Stomach smooth muscle (tissue), 2 donors: ENCODE results near the gene KLK11.

Source experiments
- H3K27ac ChIP-seq: one replicate; pipeline ENCODE4 v1.7.0; 2013; ENCODE audit warnings: mild to moderate bottlenecking, low read length, inconsistent platforms
- H3K27me3 ChIP-seq, 2 donors: one replicate each; pipeline ENCODE4 v1.7.0; 2013; ENCODE audit warnings: low read length in 2 of 2; ENCODE audit not compliant: insufficient read depth in 2 of 2, control insufficient read depth in 1 of 2
- H3K36me3 ChIP-seq, 2 donors: one replicate each; pipeline ENCODE4 v1.7.0; 2013; ENCODE audit warnings: low read length in 2 of 2; ENCODE audit not compliant: control insufficient read depth in 2 of 2, insufficient read depth in 2 of 2
- H3K4me1 ChIP-seq: one replicate; pipeline ENCODE4 v1.7.0; 2013; ENCODE audit warnings: low read length; ENCODE audit not compliant: control insufficient read depth, insufficient read depth
- H3K4me3 ChIP-seq, 2 donors: one replicate each; pipeline ENCODE4 v1.7.0; 2013; ENCODE audit warnings: low read length in 2 of 2
- H3K9ac ChIP-seq, 2 donors: one replicate each; pipeline ENCODE4 v1.7.0; 2013; ENCODE audit warnings: low read length in 2 of 2, mild to moderate bottlenecking in 1 of 2
- H3K9me3 ChIP-seq, 2 donors: one replicate each; pipeline ENCODE4 v1.7.0; 2013; ENCODE audit warnings: low read length in 2 of 2; ENCODE audit not compliant: control insufficient read depth in 2 of 2
- donor health status: healthy.
- donor health status: Pancreatic carcinoma.

The KLK11 gene

GRCh38 chr19:51018745-51019543 lies 7.5 kb downstream of the KLK11 start:
- H3K9me3 ChIP-seq = no peaks in the 10 kb centered on the region
- H3K4me1 ChIP-seq = peaks cover 3% of the 10 kb centered on the region
- H3K27ac ChIP-seq = no peak overlapping the region
- H3K9ac ChIP-seq = no peak overlapping the region
- no peaks in the 10 kb centered on the region for H3K36me3 ChIP-seq
- peak overlapping the region in 1 of 2 donors; percentile 22 for H3K4me3 ChIP-seq
- peaks cover 41% of the 10 kb centered on the region in 2 donors for H3K27me3 ChIP-seq

GRCh38 chr19:51016798-51017683 lies 9.4 kb downstream of the KLK11 start:
- H3K27me3 ChIP-seq = peaks cover 38 to 39% of the 10 kb centered on the region in 2 donors
- H3K36me3 ChIP-seq = no peaks in the 10 kb centered on the region
- H3K4me1 ChIP-seq = peaks cover 3% of the 10 kb centered on the region
- H3K27ac ChIP-seq = no peak overlapping the region
- H3K9ac ChIP-seq = no peak overlapping the region
- no peaks in the 10 kb centered on the region for H3K9me3 ChIP-seq
- peak overlapping the region in 1 of 2 donors; percentile 35 for H3K4me3 ChIP-seq

- Histone ChIP-seq H3K9ac (no peak overlapping the region), H3K4me1 (peaks cover 3% of the 10 kb centered on the region), H3K9me3 (no peaks in the 10 kb centered on the region), H3K36me3 (no peaks in the 10 kb centered on the region), H3K27me3 (peaks cover 39 to 40% of the 10 kb centered on the region in 2 donors), H3K4me3 (no peak overlapping the region), H3K27ac (no peak overlapping the region)
Observed at GRCh38 chr19:51015691-51016267, 10.6 kb downstream of the KLK11 start.

- H3K36me3 ChIP-seq = no peaks in the 10 kb centered on the region
- no peak overlapping the region for H3K4me3 ChIP-seq
- no peaks in the 10 kb centered on the region for H3K9me3 ChIP-seq
- peaks cover 35 to 44% of the 10 kb centered on the region in 2 donors for H3K27me3 ChIP-seq
- H3K4me1 ChIP-seq = peaks cover 3% of the 10 kb centered on the region
- no peak overlapping the region for H3K9ac ChIP-seq
- H3K27ac ChIP-seq = no peak overlapping the region
Observed at GRCh38 chr19:51014242-51014641, 12.2 kb downstream of the KLK11 start.

GRCh38 chr19:51012661-51013190 lies 13.7 kb downstream of the KLK11 start:
- Histone ChIP-seq H3K4me3 (no peak overlapping the region), H3K36me3 (no peaks in the 10 kb centered on the region), H3K9ac (no peak overlapping the region), H3K27me3 (peaks cover 29 to 39% of the 10 kb centered on the region in 2 donors), H3K9me3 (no peaks in the 10 kb centered on the region), H3K4me1 (no peaks in the 10 kb centered on the region), H3K27ac (no peak overlapping the region)

GRCh38 chr19:51010066-51010795 lies 16.2 kb downstream of the KLK11 start:
- no peaks in the 10 kb centered on the region for H3K4me1 ChIP-seq
- peaks cover 12 to 33% of the 10 kb centered on the region in 2 donors for H3K27me3 ChIP-seq
- H3K9me3 ChIP-seq = no peaks in the 10 kb centered on the region

GRCh38 chr19:51009061-51009891 lies 17.1 kb downstream of the KLK11 start:
- peaks cover 10 to 25% of the 10 kb centered on the region in 2 donors for H3K27me3 ChIP-seq

More at GRCh38 chr19:51010066-51010795, 16.2 kb downstream of the KLK11 start:
- H3K36me3 ChIP-seq = no peaks in the 10 kb centered on the region
- no peak overlapping the region for H3K4me3 ChIP-seq
- H3K27ac ChIP-seq = no peak overlapping the region
- H3K9ac ChIP-seq = no peak overlapping the region

GRCh38 chr19:51007488-51007887 lies 18.9 kb downstream of the KLK11 start:
- Histone ChIP-seq H3K27me3 (peaks cover 17 to 22% of the 10 kb centered on the region in 2 donors), H3K9ac (no peak overlapping the region), H3K4me3 (no peak overlapping the region)

More at GRCh38 chr19:51009061-51009891, 17.1 kb downstream of the KLK11 start:
- Histone ChIP-seq H3K9me3 (no peaks in the 10 kb centered on the region), H3K4me3 (no peak overlapping the region), H3K9ac (no peak overlapping the region), H3K4me1 (no peaks in the 10 kb centered on the region), H3K36me3 (no peaks in the 10 kb centered on the region), H3K27ac (no peak overlapping the region)

GRCh38 chr19:51006406-51006805 lies 20.0 kb downstream of the KLK11 start:
- Histone ChIP-seq H3K4me1 (no peaks in the 10 kb centered on the region), H3K27ac (no peak overlapping the region), H3K36me3 (no peaks in the 10 kb centered on the region), H3K4me3 (no peak overlapping the region), H3K9me3 (no peaks in the 10 kb centered on the region), H3K27me3 (peaks cover 25 to 26% of the 10 kb centered on the region in 2 donors), H3K9ac (no peak overlapping the region)

More at GRCh38 chr19:51007488-51007887, 18.9 kb downstream of the KLK11 start:
- H3K4me1 ChIP-seq = no peaks in the 10 kb centered on the region
- H3K27ac ChIP-seq = no peak overlapping the region
- no peaks in the 10 kb centered on the region for H3K36me3 ChIP-seq
- H3K9me3 ChIP-seq = no peaks in the 10 kb centered on the region
